GM12801 (cell line): Measurements from ENCODE around the gene PDE11A.

Source experiments
- TF ChIP-seq, protein P1 (sequence below): IDR thresholded peaks from one replicate; pipeline ENCODE4 v1.5.1; 2011; ENCODE audit warnings: control low read depth; ENCODE audit not compliant: insufficient read length; ENCODE audit errors: extremely low read depth

PDE11A gene

DNA sequence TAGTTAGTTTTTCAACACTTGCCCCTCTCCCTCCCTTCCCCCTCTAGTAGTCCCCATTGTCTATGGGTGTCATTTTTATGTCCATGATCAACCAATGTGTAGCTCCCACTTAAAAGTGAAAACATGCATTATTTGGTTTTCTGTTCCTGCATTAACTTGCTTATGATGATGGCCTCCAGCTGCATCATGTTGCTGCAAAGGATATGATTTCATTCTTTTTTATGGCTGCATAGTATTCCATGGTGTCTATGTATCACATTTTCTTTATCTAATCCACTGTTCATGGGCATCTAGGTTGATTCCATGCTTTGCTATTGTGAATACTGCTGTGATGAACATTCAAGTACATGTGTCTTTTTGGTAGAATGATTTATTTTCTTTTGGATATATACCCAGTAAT is 70.5 kb downstream of the PDE11A start:
- TF ChIP-seq, protein P1, sequence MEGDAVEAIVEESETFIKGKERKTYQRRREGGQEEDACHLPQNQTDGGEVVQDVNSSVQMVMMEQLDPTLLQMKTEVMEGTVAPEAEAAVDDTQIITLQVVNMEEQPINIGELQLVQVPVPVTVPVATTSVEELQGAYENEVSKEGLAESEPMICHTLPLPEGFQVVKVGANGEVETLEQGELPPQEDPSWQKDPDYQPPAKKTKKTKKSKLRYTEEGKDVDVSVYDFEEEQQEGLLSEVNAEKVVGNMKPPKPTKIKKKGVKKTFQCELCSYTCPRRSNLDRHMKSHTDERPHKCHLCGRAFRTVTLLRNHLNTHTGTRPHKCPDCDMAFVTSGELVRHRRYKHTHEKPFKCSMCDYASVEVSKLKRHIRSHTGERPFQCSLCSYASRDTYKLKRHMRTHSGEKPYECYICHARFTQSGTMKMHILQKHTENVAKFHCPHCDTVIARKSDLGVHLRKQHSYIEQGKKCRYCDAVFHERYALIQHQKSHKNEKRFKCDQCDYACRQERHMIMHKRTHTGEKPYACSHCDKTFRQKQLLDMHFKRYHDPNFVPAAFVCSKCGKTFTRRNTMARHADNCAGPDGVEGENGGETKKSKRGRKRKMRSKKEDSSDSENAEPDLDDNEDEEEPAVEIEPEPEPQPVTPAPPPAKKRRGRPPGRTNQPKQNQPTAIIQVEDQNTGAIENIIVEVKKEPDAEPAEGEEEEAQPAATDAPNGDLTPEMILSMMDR, result no peak

DNA sequence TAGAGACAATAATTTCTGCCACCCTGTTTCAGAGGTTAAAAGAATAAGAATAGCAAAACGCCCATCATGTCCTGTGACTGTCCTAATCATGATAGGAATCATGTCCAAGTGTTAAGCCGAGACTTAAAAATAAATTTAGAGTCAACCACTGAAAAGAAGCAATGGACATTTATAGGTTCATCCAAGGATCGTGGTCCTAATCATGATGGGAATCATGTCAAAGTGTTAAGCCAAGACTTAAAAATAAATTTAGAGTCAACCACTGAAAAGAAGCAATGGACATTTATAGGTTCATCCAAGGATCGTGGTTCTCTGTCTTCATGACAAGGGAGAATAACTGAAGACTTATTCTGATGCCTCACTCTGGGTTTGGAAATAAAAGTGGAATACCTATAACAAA is 73.6 kb downstream of the PDE11A start:
- TF ChIP-seq, protein P1, result no peak

DNA sequence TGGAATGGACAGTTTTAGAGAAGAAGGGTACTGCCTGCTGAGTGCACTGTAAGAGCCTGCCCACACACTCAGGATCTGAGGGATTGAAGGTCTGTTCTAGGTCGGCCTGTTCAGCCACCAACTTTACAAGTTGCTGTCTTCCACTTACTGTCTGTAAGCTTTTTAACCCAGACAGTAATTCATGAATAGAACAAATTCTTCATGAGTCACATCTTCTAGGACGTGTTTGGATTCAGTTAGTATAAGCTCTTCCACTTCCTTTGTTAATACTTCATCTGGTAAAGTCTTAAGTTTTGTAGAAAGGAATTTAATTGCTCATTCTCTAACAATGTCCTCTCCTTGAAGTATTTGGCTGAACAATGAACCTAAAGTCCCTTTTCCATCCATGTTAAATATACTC is 74.6 kb downstream of the PDE11A start:
- TF ChIP-seq, protein P1, result no peak

DNA sequence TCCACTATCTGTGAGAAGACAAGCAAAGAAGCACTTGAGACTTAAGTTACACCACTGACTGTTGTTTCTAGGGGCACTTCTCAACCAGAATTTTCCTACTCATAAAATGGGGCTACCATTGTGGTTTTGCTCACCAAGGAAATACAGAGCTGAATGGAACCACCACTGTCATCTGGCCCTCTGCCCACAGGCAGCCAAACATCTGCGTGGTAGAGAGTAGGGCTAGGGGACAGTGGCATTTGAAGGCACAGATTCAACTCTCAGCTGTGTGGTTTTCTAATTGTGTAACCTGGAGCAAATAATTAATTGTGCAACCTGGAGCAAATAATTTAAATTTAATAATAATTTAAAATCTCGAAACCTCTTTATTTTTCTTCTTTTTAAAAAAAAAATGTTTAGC is 79.6 kb downstream of the PDE11A start:
- TF ChIP-seq, protein P1, result no peak

DNA sequence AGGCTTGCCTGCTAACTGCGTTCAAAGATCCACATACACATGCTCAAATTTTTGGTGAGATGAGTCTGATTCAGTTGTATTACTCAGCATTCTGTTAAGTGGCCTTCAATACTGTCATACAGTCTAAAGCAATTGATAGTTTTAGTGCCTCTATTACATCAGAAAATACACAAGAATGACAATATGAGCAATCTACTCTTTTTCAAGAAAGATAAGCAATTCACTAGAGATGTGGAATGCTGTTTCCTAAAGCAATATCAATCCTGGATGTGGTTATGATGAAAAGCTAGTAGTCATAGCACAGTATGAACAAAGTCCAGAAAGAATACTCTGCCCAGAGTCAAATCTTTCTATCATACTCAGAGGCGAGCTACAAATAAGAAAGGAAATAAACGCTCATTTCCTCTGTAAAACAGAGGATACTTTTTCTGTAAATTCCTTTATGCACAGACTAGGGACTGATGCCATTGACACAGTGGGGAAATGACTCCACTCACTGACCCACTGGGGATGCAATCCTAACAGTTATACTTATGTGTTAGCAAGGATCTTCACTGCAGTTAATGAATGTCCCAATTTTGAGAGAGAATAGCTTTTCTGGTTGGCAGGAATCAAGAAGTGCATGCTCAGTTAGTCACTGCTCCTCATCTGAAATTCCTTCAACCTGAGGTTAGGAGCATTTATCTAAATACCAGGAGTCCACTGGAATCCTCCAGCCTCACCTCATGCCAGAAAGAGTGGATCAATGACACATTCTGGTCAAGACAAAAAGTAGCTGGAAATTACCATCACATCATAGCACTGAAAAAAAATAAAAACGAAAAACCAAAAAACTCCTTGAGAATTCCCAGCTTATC is 83.3 kb downstream of the PDE11A start:
- TF ChIP-seq, protein P1, result no peak

DNA sequence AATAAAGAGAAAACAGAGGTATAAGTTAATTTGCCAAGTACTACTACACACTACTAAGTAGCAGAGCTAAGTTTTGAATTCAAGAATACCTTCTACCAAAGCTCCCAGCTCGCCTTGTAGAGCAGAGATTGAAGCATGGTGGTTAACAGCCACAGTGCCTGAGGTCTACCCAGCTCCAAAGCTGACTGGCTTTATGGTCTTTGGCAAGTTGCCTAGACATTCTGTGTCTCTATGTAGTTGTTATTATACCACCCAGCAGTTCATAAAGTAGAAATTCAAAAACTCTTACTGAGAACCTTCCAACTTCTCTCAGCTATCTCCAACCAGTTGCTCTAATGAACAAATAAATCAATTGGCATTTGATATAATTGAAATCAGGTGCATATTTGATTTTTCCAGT is 87.8 kb downstream of the PDE11A start:
- TF ChIP-seq, protein P1, result no peak

DNA sequence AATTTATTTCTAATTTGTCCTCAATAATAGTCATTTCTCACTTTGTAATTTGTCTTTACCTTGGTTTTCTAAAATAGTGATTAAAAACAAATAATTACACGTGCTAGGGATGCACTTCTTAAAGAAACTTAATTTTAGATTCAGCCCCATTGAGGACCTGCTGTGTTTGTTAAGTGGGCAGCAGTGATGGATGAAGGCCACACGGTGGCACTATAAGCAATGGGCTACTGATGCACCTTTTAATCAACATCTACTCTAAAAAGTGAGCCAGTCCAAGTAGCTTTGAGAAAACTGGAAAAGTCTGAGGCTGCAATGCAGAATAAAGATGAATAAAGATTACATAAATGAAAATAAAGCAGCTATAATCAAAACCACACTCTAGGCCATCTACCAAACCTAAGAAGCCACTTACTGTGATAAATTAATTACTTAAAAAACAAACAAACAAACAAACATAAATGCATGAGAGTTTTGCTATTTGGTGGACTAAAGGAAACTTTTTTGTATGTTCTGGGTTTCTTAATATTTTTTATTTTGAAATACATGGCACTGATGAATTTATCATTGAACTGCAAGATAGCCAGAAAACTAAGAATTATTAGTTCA is 89.3 kb downstream of the PDE11A start:
- TF ChIP-seq, protein P1, result no peak
